HUES48 (cell line): ENCODE data around the gene SHBG.

ENCODE experiments used
- H3K27ac ChIP-seq: one replicate; pipeline ENCODE4 v1.7.0; 2013; ENCODE audit warnings: low read depth, low read length, inconsistent platforms
- H3K27me3 ChIP-seq: 2 replicates; pipeline ENCODE4 v1.6.1; 2013; ENCODE audit warnings: mild to moderate bottlenecking, low read length; ENCODE audit not compliant: control insufficient read depth, insufficient read depth
- H3K36me3 ChIP-seq: 2 replicates; pipeline ENCODE4 v1.6.1; 2013; ENCODE audit warnings: low read length; ENCODE audit not compliant: control insufficient read depth, insufficient read depth
- H3K4me1 ChIP-seq: 2 replicates; pipeline ENCODE4 v1.6.1; 2013; ENCODE audit warnings: mild to moderate bottlenecking, low read length; ENCODE audit not compliant: control insufficient read depth, insufficient read depth
- H3K4me3 ChIP-seq: 2 replicates; pipeline ENCODE4 v1.5.1; 2013; ENCODE audit warnings: mild to moderate bottlenecking, low read depth, low read length
- H3K9ac ChIP-seq: 2 replicates; pipeline ENCODE4 v1.6.1; 2013; ENCODE audit warnings: mild to moderate bottlenecking, low read depth, low read length, moderate library complexity
- H3K9me3 ChIP-seq: 2 replicates; pipeline ENCODE4 v1.6.1; 2013; ENCODE audit warnings: low read length; ENCODE audit not compliant: control insufficient read depth, insufficient read depth

Gene SHBG

DNA sequence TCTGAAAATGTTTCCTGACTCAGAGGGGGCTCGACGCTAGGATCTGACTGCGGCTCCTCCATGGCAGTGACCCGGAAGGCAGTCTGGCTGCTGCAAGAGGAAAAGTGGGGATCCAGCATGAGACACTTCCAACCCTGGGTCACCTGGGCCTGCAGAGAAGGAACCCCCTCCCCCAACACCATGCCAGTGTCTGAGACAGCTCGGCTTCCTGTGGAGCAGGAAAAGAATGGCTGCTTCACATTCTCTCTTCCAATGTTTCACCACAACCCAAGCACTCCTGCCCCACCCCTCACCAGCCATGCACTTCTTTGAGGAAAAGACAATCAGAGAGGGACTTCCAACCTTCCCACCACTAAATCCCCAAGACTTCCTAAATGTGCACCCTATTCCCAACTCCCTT, 46.6 kb downstream of the SHBG start:
- Histone ChIP-seq H3K9ac (peak overlapping the region; percentile 45; the same call in 1 of the 2 replicates), H3K36me3 (peaks cover 41% of the 10 kb centered on the region), H3K4me3 (peak overlapping the region; percentile 51), H3K27ac (peak overlapping the region; percentile 77), H3K27me3 (no peaks in the 10 kb centered on the region), H3K9me3 (peaks cover 3% of the 10 kb centered on the region; the same call in 1 of the 2 replicates), H3K4me1 (peaks cover 19% of the 10 kb centered on the region)

DNA sequence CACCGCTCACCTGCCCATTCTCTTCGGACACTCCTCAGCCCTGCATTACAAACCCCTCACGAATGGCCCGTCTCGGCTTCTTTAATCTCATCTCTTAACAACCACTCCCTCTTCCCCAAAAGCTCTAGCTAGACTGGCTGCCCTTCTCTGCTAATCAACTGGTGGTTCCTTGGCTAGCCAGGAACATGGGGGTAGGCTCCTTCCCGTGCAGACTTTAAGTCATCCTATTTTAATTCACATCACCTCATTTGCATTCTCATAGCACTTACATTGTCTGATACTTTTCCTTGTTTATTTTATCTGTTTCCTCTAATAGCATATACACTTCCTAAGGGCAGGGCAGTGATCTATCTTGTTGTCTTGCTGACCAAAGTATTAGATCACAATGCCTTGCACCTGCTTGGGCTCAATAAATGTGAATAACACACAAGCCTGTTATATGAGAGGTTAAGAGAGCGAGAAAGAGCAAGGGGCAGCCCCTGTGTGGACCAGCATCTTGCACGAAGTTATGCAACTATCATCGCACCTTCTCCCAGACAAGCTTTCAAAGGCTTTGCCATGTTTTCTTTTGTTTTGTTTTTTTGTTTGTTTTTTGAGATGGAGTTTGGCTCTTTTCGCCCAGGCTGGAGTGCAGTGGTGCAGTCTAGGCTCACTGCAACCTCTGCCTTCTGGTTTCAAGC, 47.6 kb downstream of the SHBG start:
- Histone ChIP-seq H3K27me3 (no peaks in the 10 kb centered on the region), H3K9me3 (peaks cover 3% of the 10 kb centered on the region; the same call in 1 of the 2 replicates), H3K36me3 (peaks cover 34% of the 10 kb centered on the region), H3K9ac (0 out of 2 replicates have a peak overlapping the region, but pooled peaks have one; percentile 45), H3K4me1 (peaks cover 19% of the 10 kb centered on the region), H3K4me3 (peak overlapping the region; percentile 51; the same call in 1 of the 2 replicates), H3K27ac (peak overlapping the region; percentile 77)
